ENCODE data around the gene NAV3.

- TF ChIP-seq CTCF (IDR thresholded peaks at IDR 0.05 in 8 of 11, conservative IDR thresholded peaks at IDR 0.05 in 3 of 11): no peak
- TF ChIP-seq POLR2AphosphoS5 (IDR thresholded peaks at IDR 0.05): no peak
Observed at GRCh38 chr12:77968021-77968420, 137.3 kb downstream of the NAV3 start.

Measured in spleen (tissue), 7 donors.